Measurements from ENCODE around the gene BCL2L11.
A peak's percentile ranks its signal among the peaks of the same experiment; 100 is the strongest.

Gene BCL2L11

GRCh38 chr2:111171337-111171930, 50.7 kb downstream of the BCL2L11 start:
- no peak for DNase-seq

GRCh38 chr2:111172666-111173065, 52.0 kb downstream of the BCL2L11 start:
- no peak for DNase-seq

GRCh38 chr2:111173338-111173737, 52.6 kb downstream of the BCL2L11 start:
- DNase-seq, result no peak

GRCh38 chr2:111173856-111174255, 53.1 kb downstream of the BCL2L11 start:
- no peak for DNase-seq

- DNase-seq, result no peak
Measured at GRCh38 chr2:111175615-111176014, 54.9 kb downstream of the BCL2L11 start.

- no peak for DNase-seq
Measured at GRCh38 chr2:111176388-111176787, 55.7 kb downstream of the BCL2L11 start.

GRCh38 chr2:111176867-111177266, 56.2 kb downstream of the BCL2L11 start:
- no peak for DNase-seq

GRCh38 chr2:111178296-111178695, 57.6 kb downstream of the BCL2L11 start:
- DNase-seq, result no peak

GRCh38 chr2:111178730-111179405, 58.2 kb downstream of the BCL2L11 start:
- DNase-seq, result no peak

GRCh38 chr2:111182121-111182520, 61.4 kb downstream of the BCL2L11 start:
- no peak for DNase-seq

- no peak for DNase-seq
Measured at GRCh38 chr2:111182740-111183139, 62.0 kb downstream of the BCL2L11 start.

- no peak for DNase-seq
Measured at GRCh38 chr2:111184725-111185310, 64.1 kb downstream of the BCL2L11 start.

- no peak for DNase-seq
Measured at GRCh38 chr2:111185361-111186022, 64.8 kb downstream of the BCL2L11 start.

GRCh38 chr2:111186121-111186715, 65.5 kb downstream of the BCL2L11 start:
- no peak for DNase-seq

GRCh38 chr2:111186933-111187332, 66.2 kb downstream of the BCL2L11 start:
- DNase-seq, result no peak

GRCh38 chr2:111188681-111189080, 68.0 kb downstream of the BCL2L11 start:
- DNase-seq, result no peak

GRCh38 chr2:111189106-111189505, 68.4 kb downstream of the BCL2L11 start:
- DNase-seq, result no peak

- no peak for DNase-seq
Measured at GRCh38 chr2:111190816-111191540, 70.3 kb downstream of the BCL2L11 start.

GRCh38 chr2:111191877-111192276, 71.2 kb downstream of the BCL2L11 start:
- no peak for DNase-seq

- DNase-seq, result no peak
Measured at GRCh38 chr2:111192776-111193368, 72.2 kb downstream of the BCL2L11 start.

- no peak for DNase-seq
Measured at GRCh38 chr2:111194835-111195621, 74.3 kb downstream of the BCL2L11 start.

GRCh38 chr2:111196435-111196834, 75.7 kb downstream of the BCL2L11 start:
- DNase-seq, result peak; percentile 9
